Activated CD4-positive, alpha-beta T cell treated with anti-CD3 and anti-CD28 coated beads, Interleukin-2, amount 50 U/mL, for 1 hour (primary cell): ENCODE data around the gene FCHSD2.

Source experiments
- DNase-seq: peaks from one replicate; pipeline ENCODE4 v3.0.0-alpha.2; 2020

Gene FCHSD2

DNA sequence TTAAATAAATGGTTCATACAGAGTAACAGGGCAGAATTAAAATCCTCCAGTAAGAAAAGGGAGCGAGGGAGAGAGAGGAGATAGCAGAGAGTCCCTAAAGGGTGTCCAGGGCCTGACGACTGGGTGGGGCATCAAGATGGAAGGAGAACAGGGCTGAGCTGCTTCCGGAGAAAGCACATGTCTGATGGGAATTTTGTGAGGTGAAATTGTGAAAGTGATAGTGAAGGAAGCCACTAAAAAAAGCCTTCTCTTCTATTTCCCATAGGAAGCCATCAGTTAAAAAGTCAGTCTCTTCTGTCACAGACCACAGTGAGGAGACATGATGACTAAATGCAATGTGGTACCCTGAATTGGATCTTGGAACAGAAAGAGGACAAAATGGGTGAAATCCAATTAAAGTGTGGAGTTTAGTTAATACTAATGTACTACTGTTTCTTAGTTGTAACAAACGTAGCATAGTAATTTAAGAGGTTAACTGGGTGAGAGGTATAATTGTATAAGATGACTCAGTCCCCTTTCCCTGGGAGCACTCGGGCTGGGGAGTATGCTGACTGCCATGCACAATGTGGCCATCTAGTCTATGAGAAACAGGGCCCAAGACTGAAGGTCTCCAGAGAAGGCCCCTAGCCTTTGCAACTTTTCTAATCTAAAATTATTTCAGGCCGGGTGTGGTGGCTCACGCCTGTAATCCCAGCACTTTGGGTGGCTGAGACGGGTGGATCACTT is 29.5 kb upstream of the FCHSD2 start:
- no peak for DNase-seq

DNA sequence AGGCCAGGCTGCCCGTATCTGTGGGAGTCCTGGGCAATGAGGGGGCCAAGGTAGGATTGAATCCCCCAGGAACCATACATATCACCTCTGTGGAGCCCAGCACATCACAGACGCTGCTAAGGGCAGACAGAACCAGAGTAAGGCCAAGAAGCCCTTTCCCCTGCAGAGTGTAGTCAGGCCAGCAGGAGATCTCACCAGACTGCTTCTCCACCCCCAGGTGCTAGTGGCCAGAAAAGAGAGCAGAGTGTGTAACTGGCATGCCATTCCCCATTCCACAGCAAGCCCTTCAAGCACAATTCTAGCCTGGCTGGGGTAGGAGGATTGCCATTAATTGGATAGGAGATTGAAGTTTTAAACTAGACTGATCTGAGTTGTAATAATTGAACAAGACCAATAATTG is 28.0 kb upstream of the FCHSD2 start:
- no peak for DNase-seq

DNA sequence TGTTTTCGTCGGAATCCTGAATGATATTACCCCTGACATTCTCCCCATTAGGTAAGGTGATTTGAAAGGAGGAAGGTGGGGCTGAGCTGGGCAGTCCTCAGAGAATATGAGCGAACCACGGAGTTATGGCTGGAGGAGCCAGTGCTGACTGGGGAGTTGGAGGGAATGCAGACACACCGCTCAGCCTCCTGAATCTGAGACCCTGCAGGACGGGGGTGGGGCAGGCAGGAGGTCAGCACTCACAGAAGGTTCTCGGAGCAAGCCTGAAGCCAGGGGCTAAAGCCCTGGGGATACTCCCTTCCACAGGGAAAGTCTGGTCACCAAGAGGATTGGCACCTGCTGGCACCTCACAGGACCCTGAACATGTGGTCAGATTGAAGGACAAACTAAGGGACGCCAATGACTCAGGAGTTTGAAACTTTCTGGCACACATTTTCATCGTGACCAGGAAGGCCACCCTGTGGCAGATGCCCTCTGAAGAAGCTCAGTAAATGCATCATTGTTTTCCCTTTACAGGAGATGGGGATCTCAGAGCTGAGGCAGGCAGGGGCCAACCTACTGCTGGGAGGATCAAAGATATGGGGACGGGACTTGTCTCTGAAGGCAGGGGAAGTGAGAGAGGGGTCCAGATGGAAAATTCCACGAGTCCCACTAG is 26.9 kb upstream of the FCHSD2 start:
- no peak for DNase-seq

DNA sequence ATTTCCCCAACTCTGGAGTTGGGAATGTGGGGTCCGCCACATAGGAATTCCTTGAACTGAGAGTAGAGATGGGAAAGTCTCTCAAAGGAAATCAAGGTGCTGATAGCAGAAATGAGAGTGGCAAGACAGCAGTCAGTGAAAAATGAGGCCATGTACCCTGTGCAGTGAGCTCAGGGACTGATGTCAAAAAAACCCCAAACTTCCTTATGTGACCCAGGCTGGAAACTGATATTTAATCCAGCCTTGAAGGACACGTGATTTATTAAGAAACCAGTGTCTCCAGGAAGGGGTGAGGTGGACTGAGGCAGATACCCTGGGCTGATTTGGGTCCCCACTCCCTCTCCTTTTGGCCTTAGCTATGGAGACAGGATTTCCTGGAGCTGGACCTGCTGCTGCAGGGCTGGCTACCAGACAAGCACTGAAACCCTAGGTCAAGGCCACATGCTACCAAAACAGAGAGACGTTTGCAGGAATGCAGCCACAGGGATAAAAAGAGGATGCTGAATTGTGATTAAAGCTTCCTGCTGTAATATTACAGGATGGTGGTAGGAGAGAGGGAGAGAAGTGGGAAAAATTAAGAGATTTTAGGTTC is 25.3 kb upstream of the FCHSD2 start:
- DNase-seq = no peak

DNA sequence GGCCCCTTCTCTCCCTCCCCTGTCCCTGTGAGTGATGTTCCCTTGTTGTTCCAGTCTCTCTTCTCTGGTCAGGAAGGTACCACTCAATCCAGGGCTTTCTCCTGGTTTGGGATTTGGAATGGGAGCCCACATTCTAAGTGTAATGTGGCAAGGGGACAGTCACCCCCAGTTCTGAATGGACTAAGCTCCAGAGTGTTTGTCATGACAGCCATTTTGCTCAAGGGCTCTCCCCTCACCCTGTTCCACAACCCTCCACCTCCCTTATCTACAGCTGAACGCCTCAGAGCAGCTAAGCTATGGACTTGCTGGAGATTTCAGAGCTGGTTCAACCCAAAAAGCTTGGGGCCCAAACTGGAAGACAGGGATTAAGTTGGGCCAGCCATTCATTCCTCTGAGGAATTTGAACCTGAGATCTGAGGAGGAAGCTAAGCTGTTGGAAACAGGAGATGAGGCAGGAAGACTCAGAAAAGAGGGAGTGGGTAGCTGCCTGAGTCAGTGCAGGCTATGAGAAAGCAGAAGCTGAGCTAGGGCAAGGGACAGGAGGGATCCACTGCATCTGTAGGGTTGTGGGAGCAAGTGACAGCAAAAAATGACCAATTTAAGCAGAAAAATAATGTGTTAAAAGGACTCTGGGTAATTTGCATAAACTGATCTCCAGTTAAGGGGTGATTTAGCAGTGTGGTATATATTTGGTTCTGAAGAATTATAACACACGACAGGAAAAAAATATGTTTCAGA is 22.9 kb upstream of the FCHSD2 start:
- no peak for DNase-seq

DNA sequence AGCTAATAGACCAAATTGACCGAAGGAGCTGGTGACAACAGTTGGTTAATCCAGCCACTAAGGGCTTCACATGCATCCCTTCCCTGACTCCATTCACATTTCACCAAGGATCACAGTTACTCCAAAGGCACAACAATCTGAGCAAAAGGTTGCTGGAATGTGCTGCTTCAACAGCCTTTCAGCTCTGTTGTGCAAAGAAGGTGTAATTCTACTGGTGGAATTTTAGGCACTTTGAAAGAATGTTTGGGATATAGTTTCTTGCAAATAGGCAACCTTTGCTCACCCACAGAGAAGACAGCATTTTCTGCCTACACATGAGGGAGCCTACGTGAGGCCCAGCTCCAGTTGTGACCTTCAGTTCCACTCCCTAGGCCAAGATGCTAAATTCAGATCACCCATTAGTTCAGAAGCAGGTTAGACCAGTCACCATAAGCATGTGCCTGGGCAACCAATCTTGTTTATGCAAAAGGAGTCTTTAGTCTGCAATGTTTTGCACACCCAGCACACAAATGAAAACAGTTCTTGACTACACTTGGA is 21.6 kb upstream of the FCHSD2 start:
- DNase-seq = no peak

DNA sequence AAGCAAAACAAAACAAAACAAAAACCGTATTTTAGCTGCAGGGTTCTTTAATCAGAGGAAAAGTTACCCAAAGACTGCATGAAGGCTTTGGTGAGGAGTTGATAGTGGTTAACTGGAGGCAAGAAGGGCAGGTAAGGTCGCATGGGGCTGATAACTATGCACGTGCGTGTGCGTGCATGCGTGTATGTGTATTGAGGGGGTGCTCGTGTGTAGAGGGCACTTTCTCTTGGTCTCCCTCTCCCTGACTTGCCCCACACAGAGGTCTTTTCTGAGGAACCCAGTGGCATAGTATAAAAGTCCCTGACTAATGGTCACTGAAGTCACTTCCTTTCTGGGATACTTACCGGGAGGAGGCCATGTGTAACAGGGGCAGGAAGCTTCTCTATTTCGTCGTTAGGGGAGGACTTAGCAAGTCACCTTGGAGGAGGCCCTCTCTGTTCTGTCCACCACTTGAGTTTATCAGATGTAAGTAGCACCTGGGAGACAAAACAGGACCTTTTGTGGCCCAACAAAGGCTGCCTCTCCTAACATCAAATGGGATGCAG is 20.1 kb upstream of the FCHSD2 start:
- no peak for DNase-seq

DNA sequence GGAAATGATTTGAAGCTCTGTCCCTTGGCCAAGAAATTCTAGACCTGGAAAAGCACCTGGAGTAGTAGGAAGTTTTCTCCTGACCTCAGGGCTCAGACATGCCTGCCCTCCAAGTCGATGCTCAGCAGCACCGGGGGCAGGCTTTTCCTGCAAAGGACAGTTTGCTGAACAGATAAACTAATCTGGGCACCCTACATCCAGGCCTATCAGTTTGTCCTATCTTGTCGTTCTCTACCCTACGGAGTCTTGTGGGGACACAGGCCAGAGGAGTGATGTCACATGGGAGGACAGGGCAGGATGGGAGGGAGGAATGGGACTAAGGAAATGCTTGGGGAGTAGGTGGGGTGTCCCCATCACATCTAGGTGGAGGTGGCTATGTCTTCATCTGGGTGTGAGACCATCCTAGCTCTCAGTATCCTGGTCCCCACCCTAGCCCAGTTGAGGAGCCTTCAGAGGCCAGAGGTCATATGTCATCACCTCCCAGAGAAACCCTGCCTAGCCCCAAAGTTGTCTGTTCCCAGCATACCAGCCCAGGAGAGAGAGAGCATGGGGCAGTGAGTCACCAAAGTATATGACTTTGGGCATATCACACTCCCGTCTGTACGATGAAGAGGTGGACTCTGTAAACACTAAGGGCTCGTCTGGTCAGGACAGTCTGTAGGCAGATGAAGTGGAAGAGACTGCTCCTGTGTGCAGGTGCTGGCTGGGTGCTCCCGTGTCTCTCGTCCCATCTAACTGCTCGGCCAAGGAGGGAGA is 18.1 kb upstream of the FCHSD2 start:
- no peak for DNase-seq

DNA sequence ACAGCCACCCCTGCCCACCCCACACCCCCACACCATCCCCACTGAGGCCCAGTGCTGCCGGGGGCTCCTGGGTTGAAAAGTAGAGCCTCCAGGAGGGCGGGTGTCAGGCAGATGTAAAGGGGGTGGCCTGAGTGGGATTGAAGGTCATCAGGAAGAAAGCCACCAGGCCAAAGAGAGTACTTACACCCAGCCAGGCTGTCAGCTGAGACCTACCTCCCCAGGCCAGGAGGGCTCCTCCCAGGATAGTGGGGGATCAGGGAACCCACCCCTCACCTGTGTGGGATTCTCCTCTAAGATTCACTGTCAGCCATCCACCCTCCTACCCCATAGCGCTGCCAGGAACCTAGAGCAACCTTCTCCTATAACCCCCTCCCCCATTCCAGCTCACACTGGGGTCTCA is 17.2 kb upstream of the FCHSD2 start:
- DNase-seq = no peak

DNA sequence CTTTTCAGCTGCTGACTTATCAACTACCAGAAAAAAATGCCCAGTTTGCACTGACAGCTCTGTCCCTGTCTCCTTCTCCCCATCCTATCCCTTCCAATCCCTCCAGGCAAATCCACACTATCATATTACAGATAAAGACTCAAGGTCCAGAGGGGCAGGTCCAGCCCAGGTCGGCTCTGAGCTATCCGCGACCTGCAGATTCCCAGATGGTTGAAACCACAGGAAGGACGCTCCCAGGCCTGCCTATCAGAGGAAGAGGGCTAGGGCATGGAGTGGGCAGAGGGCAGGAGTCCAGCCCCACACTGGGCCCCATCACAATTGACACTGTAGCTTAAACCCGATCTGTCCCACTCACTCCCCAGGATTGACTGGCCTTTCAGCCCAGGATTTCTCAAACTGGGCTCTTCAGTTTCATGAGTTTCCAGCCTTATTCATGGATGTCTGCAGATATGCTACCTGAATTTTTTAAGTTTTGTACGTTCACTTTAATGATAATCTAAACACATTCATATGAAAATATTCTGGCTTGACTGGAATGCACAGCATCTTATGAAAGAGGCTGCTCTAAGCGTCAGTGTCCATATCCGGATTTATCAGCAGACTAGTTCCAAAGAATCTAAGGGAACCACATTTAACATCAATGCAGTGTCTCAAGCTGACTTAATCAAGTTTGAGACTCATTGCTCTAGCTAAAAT is 16.4 kb upstream of the FCHSD2 start:
- DNase-seq = no peak

DNA sequence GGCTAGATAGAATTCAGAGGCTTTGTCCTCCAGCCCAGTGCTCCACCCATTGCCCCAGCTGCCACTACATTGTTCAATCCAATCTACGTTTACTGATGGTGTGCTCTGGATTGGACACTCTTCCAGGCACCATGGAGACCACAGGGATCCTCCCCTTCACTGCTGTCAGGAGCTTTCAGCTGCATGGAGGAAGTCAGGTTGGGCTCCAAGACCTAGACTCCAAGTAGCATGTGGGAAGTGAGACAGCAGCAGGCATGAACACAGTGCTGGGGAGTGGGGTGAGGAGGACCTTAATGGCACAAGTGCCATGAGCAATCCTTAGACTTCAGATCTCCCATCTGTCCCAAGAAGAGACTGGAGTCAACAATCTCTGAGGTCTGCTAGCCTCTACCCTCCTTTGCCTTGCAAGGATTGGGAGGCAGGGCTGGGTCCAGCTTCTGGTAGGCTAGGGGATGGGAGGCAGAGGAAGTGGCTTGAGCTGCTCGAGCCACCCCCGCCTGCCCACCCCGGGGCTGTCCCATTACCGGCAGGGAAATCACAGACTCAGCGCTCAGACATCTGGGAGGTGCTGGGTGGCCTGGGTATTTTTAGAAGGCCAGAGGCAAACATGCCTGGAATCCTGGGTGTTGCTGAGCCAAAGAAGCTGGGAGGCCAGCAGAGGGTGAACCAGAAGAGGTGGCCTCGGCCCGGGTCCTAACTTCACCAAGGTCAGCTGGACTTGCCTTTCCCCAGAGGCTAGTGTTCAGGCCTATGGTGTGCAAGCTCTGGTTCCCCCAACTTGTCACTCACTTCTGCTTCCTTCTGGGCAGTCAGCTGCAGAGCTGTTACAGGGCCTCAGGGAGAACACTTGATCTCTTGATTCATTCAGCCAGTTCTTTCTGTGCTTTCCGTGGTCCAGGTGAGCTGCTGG is 15.2 kb upstream of the FCHSD2 start:
- DNase-seq = no peak

DNA sequence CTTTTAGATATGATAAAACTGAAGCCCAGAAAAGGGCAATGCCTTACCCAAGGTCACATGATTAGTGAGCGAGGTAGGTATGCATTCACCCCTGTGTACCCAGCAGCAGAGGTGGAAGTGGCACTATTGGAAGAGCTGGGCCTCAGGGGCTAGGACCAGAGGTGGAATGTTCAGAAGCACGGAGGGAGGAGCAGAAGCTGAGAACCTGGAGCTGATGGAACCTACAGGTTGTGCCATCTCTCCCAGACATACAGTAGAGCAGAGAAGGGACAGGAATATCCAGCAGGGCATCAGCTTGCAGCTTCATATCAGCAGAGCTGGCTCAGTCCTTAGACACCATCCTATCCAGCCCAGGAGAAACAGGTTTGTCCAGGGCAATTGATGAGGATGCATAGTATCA is 14.6 kb upstream of the FCHSD2 start:
- no peak for DNase-seq

DNA sequence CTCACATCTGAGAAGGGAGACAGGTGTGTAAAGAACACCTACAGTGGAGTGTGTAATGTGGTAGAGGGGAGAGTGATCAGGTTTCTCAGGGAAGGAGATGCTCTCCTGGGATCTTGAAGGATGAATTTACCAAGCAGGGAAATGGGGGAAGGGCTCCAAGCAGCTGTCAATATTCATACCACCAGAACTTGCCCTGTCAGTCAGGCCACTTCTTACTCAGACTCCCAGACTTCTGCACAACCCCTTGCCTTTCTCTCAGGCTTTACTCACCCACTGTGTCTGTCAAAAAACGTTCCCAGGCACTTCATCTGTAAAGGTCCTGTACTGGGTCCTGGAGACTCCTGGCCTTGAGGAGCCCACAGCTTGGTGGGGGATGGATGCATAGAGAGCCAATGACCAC is 14.0 kb upstream of the FCHSD2 start:
- no peak for DNase-seq

DNA sequence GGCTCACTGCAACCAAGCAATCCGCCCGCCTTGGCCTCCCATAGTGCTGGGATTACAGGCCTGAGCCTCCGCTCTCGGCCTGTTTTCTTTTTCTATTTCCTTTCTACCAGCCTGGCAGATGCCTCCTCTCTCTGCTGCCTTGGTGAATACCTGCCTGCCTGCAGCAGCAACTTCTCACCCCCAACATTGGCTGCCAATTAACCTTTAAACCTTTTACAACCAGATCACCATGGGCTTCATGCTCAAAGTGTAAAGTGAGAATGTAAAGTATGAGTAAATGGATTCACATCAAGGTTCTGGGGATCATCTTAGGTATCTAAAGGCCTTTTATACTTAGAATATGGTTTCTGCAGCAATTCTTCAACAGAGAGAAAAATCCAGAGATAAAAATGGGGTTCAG is 13.0 kb upstream of the FCHSD2 start:
- DNase-seq = no peak

DNA sequence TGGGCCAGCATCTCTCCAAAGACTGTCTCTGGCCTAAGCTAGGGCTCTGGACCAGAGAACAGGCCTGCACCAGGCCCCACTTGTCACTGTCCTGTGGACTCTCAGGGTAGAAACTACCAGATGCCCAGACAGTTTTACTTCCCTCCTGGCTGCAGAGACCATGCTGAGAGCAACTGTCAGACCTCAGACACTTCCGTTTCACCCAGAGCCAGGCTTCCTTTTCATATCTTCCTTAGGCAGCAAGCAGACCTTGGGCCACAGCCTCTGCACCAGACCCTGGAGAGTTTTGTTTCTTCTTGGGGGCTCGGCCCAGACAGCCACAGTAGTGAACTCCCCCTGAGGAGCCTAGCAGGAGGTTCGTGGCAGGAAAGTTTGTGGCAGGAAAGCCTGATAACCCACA is 12.1 kb upstream of the FCHSD2 start:
- peak; percentile 9 for DNase-seq

DNA sequence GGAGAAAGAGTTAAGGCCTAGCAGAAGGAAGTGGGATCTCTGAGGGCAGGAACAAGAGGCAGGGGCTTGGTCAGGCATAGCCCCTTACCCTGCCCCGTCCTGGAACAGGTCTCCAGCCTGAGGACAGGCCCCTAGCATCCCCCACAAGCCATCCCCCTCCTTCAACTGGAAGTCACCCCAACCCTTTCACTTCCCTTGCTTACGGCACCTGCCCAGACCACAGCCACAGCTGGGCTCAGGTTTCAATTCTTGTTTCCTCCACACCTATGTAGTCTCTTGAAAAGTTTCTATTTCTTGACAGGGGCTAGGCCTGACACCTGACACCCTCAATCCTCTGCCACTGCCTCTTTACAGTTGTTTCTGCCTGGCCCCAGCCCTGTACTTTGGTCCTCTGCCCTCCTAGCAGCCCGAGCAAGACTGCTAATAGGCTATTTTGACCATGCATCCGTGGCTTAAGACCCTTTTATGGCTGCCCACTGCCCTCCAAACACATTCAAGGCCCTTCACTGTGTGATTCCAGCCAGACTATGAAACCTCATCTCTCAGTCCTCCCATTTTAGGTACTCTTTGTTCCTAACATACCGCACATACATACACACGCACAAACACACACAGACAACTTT is 10.9 kb upstream of the FCHSD2 start:
- DNase-seq = peak; percentile 17

DNA sequence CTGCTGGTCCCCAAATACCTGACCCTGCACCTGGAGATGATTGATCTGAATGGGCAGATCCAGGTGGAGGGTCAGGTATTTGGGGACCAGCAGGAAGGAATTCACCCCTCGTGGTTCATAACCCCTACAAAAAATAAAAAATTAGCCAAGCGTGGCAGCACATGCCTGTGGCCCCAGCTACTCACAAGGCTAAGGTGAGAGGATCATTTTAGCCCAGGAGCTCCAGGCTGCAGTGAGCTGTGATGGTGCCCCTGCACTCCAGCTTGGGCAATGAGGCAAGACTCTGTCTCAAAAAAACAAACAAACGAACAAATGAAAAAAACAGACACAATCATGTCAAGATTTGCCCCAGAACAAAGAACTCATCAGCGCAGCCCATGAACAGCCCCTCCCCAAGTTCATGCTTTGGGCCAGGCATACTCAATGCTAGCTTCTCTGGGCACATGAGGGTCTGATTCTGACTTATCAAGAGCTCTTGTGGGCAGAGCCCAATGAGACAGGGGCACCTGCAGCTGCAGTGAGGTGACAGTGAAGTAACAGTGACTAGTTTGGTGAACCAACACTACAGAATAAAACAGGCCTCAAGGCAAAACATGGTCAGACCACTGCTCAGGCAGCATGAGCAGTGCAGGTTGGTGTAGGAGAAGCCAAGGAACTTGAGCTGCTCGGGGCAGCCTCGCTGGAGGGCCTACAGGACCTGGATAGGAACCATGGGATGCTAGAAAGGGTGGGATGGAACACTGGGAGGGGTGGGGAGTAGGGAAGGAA is 10.2 kb upstream of the FCHSD2 start:
- DNase-seq = no peak

DNA sequence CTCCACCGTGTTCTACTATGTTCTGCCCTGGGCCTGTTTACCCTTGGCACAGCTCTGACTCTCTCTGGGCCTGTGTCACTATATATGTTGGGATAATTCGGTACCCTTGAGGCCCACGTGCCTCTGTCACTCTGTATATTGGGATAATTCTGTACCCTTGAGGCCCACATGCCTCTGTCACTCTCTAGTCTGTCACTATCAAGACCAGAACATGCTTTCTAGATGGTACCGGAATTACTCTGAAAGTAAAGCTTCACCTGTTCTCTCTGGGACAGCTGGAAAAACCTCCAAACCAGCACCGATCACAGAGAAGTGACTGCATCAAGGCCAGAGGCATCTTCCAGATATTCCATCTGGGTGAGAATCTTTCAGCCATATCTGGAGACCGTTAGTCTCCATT is 9.3 kb upstream of the FCHSD2 start:
- DNase-seq = no peak

DNA sequence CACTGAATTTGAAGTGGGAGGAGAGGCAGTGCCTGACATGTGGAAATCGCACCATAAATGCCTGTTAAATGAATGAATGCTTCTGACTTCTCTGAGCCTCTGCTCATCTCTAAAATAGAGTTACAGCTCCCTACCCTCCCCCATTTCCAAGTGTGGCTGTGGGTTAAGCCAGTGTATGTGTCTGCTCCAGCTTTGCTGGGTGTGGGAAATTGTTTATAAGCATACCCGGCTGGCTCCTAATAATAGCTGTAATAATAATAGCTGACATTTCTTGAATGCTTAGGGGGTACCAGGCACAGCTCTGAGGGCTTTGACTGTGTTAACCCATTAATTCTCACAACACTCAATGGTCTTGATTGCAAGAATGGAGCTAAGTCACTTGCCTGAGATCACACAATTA is 7.0 kb upstream of the FCHSD2 start:
- DNase-seq = no peak
